HG03558 (cell line): Measurements from ENCODE around the gene PITX2.
"Not testable (repeated sequence)": the region's sequence is repeated elsewhere in the genome, so short reads cannot be mapped to it uniquely, and the experiment has no call there.

Experiments used
- ATAC-seq: cut with Tn5 transposase; IDR thresholded peaks from one replicate; pipeline ENCODE4 v1.9.1; 2021; ENCODE audit warnings: moderate number of reproducible peaks; ENCODE audit not compliant: unreplicated experiment; ENCODE audit errors: extremely low read depth

Gene PITX2

DNA sequence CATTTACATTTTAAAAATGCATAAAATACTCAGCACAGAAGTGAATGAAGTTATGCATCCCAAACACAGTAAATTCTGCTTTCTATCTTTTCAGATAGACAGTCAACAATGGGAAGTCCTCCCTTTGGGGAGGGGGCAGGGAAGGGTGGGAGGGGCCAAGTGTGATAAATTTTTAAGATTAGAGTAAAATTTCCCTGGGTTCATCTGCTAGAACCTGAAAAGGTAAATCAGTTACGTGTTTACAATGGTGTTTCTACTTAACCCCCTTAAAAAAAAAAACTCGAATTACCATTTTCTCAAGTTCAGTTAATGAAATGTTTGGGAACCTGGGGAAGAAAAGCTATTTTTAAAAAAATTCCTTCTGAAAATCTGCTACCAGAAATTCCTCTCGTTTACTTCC lies 9.1 kb downstream of the PITX2 start:
- no peak for ATAC-seq

DNA sequence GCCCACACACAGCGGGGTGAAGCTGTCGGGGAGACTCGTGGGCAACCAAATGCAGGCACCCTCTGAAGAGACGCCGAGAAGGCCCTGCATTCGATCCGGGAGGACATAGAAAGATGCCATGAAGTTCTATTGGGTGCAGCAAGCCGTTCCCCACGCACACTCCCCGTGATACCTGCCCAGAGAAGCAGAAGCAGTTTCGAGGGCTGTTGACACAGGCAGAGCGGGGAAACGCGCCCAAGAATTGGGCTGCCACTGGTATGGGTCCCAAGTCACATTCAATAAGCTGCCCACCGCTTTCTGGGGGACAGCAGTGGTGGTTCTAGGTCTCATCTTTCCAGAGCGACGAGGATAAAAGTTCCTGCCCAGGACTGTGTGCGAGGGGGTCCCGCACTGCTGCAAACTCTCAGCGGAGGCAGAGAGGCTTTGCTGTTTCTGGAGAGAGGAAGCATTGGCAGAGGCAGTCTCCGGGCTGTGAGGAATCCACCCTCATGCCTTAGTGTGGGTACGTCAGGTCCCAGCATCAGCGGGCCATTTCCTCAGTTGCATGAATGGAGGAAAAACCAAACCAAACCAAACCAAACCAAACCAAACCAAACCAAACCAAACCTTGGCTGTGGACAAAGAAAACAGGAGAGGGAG lies 10.1 kb downstream of the PITX2 start:
- ATAC-seq: no peak

- ATAC-seq: no peak
Measured at GRCh38 chr4:110611968-110612447, 10.9 kb downstream of the PITX2 start.

DNA sequence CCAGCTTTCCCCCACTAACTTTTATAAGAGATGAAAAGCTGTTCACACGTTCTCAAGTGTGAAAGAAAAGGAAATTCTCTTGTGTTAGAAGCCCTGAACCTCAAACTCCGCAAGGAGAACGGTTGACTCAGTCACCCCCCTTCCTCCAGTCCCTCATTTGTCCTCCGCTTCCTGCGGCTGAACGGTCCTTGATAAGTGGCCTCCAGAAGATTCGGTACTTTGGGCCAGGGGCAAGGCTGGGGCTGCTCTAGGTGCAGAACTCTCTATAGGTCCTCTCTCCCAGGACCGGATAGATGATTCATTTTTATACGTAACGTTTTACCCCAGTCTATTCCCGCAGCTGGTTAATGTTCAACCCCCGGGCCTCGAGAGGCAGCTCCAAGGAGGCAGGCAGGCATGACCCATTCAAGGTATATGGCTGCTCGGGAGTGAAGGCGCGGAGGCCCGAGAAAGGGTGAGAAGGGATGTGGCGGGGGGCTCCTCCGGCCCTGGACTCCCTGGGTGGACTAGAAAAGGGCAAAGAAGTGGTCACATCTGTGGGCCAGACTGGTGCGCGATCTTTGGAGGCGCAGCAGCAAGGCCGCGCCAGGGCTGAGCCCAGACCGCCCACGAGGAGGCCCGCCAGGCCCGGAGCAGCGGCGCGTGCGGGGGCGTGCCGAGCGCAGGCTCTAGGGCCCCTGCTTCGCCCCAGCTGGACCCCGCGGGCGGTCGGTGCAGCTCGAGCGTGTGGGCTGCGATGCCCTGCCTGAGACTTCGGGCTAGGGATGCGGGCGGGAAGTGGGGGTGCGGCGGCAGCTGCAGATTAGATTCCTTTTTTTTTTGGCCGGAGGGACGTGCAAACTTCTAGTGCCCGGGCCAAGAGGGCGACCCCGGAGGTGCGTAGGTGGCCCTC lies 11.7 kb downstream of the PITX2 start:
- ATAC-seq: peak; percentile 83

DNA sequence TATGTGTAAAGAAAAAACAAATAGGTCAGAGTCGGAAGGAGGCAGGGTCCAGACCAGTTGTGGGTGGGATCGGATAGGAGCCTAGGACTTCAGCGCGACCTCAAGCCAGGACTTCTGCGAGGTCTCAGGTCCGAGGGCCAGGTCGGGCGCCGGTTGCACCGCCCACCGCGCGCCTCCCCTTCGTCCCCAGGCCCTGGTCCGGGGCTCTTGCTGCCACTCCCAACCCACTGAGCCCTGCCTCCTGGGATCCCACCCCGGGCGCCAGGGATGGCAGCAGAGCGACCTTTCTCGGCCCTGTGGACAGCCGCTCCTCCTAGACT lies 12.3 kb downstream of the PITX2 start:
- peak; percentile 3 for ATAC-seq

DNA sequence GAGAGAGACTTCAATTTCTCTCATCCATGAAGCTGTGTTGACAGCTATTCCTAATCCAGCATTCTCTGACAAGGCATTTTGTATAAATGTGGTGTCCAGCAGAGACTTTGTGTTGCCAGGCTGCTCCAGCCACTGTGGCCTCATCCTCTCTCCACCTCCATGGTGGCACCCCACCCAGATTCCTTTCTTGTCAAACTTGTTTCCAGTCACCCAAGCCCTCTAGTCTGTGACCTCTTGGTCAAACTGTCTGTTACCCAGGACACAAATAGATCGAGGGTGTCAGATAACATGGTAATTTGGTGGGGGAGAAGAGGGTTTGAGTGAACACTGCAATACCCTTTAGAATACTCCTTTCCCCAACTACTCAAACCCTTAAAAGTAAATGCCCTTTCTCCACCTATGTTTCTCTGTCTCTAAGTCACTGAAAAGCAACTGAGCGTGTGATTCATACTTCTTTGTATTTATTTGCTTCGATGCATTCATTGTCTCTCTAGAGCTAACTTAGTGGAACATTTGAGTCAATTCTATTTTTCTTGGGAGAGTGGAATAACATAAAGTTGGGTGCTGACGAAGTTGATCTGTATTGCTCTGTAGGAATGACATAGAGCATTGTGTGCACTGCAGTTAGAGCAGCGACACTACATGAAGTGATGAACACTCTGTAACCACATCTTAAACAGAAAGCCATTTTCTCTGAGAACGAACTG lies 13.7 kb downstream of the PITX2 start:
- no peak for ATAC-seq

- ATAC-seq: no peak
Measured at GRCh38 chr4:110605077-110605476, 17.8 kb downstream of the PITX2 start.

- ATAC-seq: no peak
Measured at GRCh38 chr4:110602061-110602460, 20.8 kb downstream of the PITX2 start.

- ATAC-seq: no peak
Measured at GRCh38 chr4:110597582-110597981, 25.3 kb downstream of the PITX2 start.

DNA sequence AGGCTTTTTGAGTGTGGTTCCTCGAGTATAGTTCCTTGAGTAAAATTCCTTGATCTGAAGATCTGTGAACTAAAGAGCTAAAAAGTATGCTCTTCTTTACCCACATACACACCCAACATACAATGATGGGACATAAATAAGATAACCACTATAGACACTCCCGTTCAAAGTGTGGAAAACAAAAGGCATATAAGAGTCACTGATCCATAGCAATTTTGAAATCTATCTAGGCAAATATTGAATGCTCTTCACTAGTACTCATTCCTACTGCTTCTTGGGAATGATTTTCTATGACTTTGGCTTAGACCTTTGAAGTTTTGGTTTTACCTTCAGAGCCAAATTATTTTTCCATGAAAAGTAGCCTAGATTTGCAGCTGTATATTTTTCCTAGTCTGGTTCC lies 26.4 kb downstream of the PITX2 start:
- no peak for ATAC-seq

DNA sequence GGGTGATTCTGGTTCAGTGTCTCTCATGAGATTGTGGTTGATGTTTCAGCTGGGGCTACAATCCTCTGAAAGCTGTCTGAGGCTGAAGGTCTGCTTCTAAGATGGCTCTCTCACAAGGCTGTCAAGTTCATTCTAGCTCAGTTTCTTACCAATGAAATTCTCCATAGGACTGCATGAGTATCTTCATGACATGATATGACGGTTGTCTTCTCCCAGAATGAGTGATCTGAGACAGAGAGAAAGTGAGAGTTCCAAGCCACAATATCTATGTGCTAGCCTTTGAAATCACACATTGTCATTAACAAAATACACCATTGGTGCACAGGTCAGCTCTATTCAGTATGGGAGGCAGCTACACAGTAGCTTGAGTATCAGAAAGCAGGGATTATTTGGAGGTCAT lies 27.3 kb downstream of the PITX2 start:
- no peak for ATAC-seq

DNA sequence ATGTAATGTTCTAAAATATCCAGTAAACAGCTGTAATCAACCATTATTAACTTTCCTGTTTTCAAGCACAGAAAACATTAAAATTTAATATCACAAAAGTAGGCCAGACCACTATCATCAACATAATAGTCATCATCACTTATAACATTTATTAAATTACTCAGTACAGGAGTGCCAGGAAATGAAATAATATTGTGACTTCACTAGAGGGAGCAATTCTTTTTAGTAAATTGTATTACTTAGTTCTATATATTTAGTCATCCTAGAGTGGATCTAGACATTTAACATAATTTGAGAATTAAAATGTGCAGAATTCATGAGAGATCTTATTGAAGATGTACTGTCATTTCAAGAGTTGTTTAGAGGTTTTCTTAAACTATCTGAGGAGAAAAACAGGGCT lies 33.6 kb downstream of the PITX2 start:
- ATAC-seq: no peak

DNA sequence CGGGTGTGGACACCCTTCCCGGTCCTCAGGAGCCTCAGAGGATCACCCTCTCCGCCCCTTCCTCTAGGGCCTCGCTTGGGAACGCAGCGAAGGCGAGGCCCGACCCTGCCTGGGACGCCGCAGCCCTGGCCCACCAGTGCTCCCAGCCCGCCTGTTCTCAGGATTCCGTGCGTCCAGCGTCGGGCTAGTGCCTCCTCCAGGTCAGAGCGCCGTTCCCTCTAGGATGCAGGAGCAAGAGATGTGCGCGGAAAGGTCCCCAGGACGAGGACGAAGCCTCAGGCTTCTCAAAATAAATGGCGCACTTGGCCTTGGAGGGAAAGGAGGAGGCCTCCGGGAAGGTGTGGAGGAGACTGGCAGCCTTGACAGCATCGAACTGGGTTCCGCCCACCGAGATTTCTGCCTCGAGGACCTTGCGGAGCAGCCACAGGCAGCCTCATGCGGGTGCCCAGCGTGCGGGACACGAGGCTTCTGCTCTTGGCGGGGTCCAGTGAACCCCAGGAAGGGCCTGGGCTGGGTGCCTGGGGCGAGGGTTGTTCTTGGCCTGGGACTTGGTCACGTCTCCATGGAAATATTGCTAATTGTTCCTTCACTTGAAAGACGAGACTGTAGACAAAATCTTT lies 35.1 kb downstream of the PITX2 start:
- no peak for ATAC-seq

- no peak for ATAC-seq
Measured at GRCh38 chr4:110586131-110586850, 36.6 kb downstream of the PITX2 start.

DNA sequence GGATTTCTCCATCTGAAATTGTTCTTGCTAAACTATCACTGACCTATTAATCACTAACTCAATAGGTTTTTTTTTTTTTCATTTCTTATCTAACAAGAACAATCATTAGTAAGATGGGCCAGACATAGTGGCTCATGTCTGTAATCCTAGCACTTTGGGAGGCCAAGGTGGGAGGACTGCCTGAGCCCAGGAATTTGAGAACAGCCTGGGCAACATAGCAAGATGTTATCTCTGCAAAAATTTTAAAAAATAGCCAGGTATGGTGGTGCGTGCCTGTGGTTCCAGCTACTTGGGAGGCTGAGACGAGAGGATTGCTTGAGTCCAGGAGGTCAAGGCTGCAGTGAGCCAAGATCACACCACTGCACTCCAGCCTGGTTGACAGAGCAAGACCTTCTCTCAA lies 46.2 kb downstream of the PITX2 start:
- not testable (repeated sequence) for ATAC-seq
